Effector memory CD8-positive, alpha-beta T cell (primary cell): Measurements from ENCODE around the gene VEGFB.

Experiments used
- ATAC-seq: fragments of 150-1000 bp; cut with Tn5 transposase; replicated peaks from 2 replicates; pipeline ENCODE4 v1.10.0; 2021; ENCODE audit warnings: mild to moderate bottlenecking, moderate library complexity
- DNase-seq, 3 experiments: peaks; one replicate each; pipeline ENCODE4 v3.0.0; 2021
- H3K27ac Mint-ChIP-seq, 2 donors: one replicate each; pipeline ENCODE4 v1.8.0; 2022; ENCODE audit warnings: mild to moderate bottlenecking in 2 of 2, mixed read lengths in 2 of 2, moderate library complexity in 2 of 2
- H3K27me3 Mint-ChIP-seq, 2 donors: one replicate each; pipeline ENCODE4 v1.8.0; 2022; ENCODE audit warnings: mixed read lengths in 2 of 2
- H3K36me3 Mint-ChIP-seq: one replicate; pipeline ENCODE4 v1.8.0; 2022; ENCODE audit warnings: mild to moderate bottlenecking, moderate library complexity, mixed read lengths; ENCODE audit not compliant: insufficient read depth
- H3K4me1 Mint-ChIP-seq, 2 donors: one replicate each; pipeline ENCODE4 v1.8.0; 2022; ENCODE audit warnings: low read depth in 2 of 2, mixed read lengths in 2 of 2
- H3K4me3 Mint-ChIP-seq, 2 donors: one replicate each; pipeline ENCODE4 v1.8.0; 2022; ENCODE audit warnings: mild to moderate bottlenecking in 2 of 2, mixed read lengths in 2 of 2, moderate library complexity in 2 of 2
- H3K9me3 Mint-ChIP-seq, 2 donors: one replicate each; pipeline ENCODE4 v1.8.0; 2022; ENCODE audit warnings: mixed read lengths in 2 of 2

Gene VEGFB

GRCh38 chr11:64258356-64258755 lies 24.0 kb downstream of the VEGFB start:
- Mint-ChIP-seq H3K27me3 (no peaks in the 10 kb centered on the region), H3K4me3 (no peak overlapping the region), H3K4me1 (peaks cover 11 to 17% of the 10 kb centered on the region in 2 donors), H3K36me3 (peaks cover 20% of the 10 kb centered on the region), H3K9me3 (no peaks in the 10 kb centered on the region), H3K27ac (no peak overlapping the region)
- DNase-seq (no peak), ATAC-seq (no peak)

GRCh38 chr11:64258946-64259532 lies 24.7 kb downstream of the VEGFB start:
- ATAC-seq (peak; percentile 10), DNase-seq (no peak)
- H3K4me3 Mint-ChIP-seq = no peak overlapping the region
- H3K27me3 Mint-ChIP-seq = no peaks in the 10 kb centered on the region
- H3K9me3 Mint-ChIP-seq = no peaks in the 10 kb centered on the region
- peaks cover 11 to 13% of the 10 kb centered on the region in 2 donors for H3K4me1 Mint-ChIP-seq
- peaks cover 22% of the 10 kb centered on the region for H3K36me3 Mint-ChIP-seq
- peak overlapping the region in 1 of 2 donors; percentile 59 for H3K27ac Mint-ChIP-seq

- Mint-ChIP-seq H3K4me1 (peaks cover 11 to 12% of the 10 kb centered on the region in 2 donors), H3K27ac (peak overlapping the region in 1 of 2 donors; percentile 59), H3K4me3 (no peak overlapping the region), H3K36me3 (peaks cover 21% of the 10 kb centered on the region), H3K27me3 (no peaks in the 10 kb centered on the region), H3K9me3 (no peaks in the 10 kb centered on the region)
- DNase-seq = no peak
- peak; percentile 27 for ATAC-seq
Measured at GRCh38 chr11:64259533-64260067, 25.2 kb downstream of the VEGFB start.

DNA sequence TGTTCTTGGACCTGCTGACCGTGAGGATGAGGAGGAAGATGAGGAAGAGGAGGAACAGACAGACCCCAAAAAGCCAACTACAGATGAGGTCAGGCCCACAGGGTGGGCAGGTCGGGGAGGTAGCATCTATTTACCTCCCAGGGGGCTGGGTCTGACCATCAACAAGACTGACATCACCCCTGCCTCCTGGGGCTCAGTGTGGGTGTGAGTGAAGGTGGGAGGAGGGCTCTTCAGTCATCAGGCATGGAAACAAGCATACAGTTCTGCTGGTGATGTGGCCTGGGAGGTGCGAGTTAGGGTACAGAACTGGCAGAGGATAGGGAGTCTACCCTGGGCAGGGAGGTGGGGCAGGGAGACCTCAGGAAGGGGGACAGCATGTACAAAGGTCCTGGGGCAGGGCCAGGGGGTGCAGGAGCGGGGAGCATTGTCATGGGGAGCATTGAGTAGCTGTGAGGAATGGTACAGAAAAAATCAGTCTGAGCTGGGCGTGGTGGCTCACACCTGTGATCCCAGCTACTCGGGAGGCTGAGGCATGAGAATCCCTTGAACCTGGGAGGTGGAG lies 25.8 kb downstream of the VEGFB start:
- peaks cover 11 to 12% of the 10 kb centered on the region in 2 donors for H3K4me1 Mint-ChIP-seq
- DNase-seq (no peak), ATAC-seq (no peak)
- H3K9me3 Mint-ChIP-seq = no peaks in the 10 kb centered on the region
- H3K4me3 Mint-ChIP-seq = no peak overlapping the region
- peaks cover 17% of the 10 kb centered on the region for H3K36me3 Mint-ChIP-seq
- no peaks in the 10 kb centered on the region for H3K27me3 Mint-ChIP-seq
- H3K27ac Mint-ChIP-seq = peak overlapping the region in 1 of 2 donors; percentile 59

GRCh38 chr11:64261556-64262080 lies 27.2 kb downstream of the VEGFB start:
- no peak for DNase-seq
- peaks cover 11 to 12% of the 10 kb centered on the region in 2 donors for H3K4me1 Mint-ChIP-seq
- H3K27me3 Mint-ChIP-seq = no peaks in the 10 kb centered on the region
- H3K36me3 Mint-ChIP-seq = peaks cover 17% of the 10 kb centered on the region
- H3K9me3 Mint-ChIP-seq = no peaks in the 10 kb centered on the region
- ATAC-seq = no peak
- H3K27ac Mint-ChIP-seq = no peak overlapping the region
- H3K4me3 Mint-ChIP-seq = no peak overlapping the region

GRCh38 chr11:64262271-64263002 lies 28.1 kb downstream of the VEGFB start:
- peaks cover 11 to 12% of the 10 kb centered on the region in 2 donors for H3K4me1 Mint-ChIP-seq
- peaks cover 16% of the 10 kb centered on the region for H3K36me3 Mint-ChIP-seq
- H3K4me3 Mint-ChIP-seq = no peak overlapping the region
- H3K9me3 Mint-ChIP-seq = no peaks in the 10 kb centered on the region
- no peak for ATAC-seq
- no peaks in the 10 kb centered on the region for H3K27me3 Mint-ChIP-seq
- H3K27ac Mint-ChIP-seq = no peak overlapping the region
- DNase-seq = no peak

- no peak for DNase-seq
- Mint-ChIP-seq H3K27ac (no peak overlapping the region), H3K4me3 (no peak overlapping the region), H3K36me3 (peaks cover 11% of the 10 kb centered on the region), H3K4me1 (peaks cover 15 to 17% of the 10 kb centered on the region in 2 donors), H3K27me3 (no peaks in the 10 kb centered on the region), H3K9me3 (no peaks in the 10 kb centered on the region)
- no peak for ATAC-seq
Measured at GRCh38 chr11:64263021-64263946, 28.9 kb downstream of the VEGFB start.

GRCh38 chr11:64263947-64264317 lies 29.5 kb downstream of the VEGFB start:
- no peaks in the 10 kb centered on the region for H3K27me3 Mint-ChIP-seq
- H3K36me3 Mint-ChIP-seq = peaks cover 11% of the 10 kb centered on the region
- peaks cover 22% of the 10 kb centered on the region in 2 donors for H3K4me1 Mint-ChIP-seq
- H3K27ac Mint-ChIP-seq = no peak overlapping the region
- no peak for ATAC-seq
- no peak overlapping the region for H3K4me3 Mint-ChIP-seq
- DNase-seq = no peak
- H3K9me3 Mint-ChIP-seq = no peaks in the 10 kb centered on the region

GRCh38 chr11:64264371-64264852 lies 30.0 kb downstream of the VEGFB start:
- H3K9me3 Mint-ChIP-seq = no peaks in the 10 kb centered on the region
- peaks cover 13% of the 10 kb centered on the region for H3K36me3 Mint-ChIP-seq
- ATAC-seq = no peak
- H3K4me3 Mint-ChIP-seq = no peak overlapping the region
- no peaks in the 10 kb centered on the region for H3K27me3 Mint-ChIP-seq
- peaks cover 22 to 23% of the 10 kb centered on the region in 2 donors for H3K4me1 Mint-ChIP-seq
- DNase-seq = no peak
- no peak overlapping the region for H3K27ac Mint-ChIP-seq

DNA sequence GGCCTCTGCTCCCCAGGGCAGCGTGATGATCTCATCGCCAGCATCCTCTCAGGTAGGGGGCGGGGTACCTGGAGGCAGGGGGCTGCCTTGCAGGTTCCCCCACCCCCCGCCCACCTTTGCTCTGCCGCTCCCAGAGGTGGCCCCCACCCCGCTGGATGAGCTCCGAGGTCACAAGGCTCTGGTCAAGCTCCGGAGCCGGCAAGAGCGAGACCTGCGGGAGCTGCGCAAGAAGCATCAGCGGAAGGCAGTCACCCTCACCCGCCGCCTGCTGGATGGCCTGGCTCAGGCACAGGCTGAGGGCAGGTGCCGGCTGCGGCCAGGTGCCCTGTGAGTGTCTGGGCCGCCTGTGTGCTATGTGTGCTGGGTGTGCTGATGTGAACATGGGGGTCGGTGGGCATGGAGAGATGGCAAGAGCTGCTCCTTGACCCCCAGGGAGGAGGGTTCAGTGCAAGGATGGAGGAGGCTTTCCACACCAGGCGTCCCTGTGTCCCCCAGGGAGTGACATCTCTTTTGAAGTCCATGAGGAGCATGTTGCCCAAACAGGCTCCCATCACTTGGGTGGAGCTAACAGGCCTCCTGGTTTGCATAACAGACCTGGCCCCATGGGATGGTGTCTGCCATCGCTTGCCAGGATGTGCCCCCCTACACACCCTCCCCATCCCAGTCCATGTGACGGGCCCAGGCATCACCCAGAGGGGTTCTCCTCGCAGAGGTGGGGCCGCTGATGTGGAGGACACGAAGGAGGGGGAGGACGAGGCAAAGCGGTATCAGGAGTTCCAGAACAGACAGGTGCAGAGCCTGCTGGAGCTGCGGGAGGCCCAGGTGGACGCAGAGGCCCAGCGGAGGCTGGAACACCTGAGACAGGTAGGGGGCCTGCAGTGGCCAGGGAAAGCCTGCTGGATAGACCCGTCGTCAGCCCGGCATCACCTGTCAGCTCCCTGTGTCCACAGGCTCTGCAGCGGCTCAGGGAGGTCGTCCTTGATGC lies 31.1 kb downstream of the VEGFB start:
- no peak overlapping the region for H3K4me3 Mint-ChIP-seq
- no peak overlapping the region for H3K27ac Mint-ChIP-seq
- H3K9me3 Mint-ChIP-seq = no peaks in the 10 kb centered on the region

DNA sequence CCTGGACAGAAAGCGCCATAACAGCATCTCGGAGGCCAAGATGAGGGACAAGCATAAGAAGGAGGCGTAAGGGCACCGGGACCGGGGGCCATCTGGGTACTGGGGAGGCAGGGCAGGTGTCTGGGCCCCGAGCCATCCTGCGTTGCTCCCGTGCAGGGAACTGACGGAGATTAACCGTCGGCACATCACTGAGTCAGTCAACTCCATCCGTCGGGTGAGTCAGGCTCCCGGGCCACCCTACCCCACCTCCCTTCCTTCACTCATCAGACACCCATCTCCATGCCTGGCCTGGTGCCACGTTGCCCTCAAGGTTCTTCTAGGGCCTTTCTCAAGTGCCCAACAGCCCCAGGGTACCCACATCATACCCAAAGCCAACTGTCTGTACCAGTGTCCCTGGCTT lies 32.0 kb downstream of the VEGFB start:
- H3K27me3 Mint-ChIP-seq = no peaks in the 10 kb centered on the region
- H3K36me3 Mint-ChIP-seq = peaks cover 29% of the 10 kb centered on the region
- no peaks in the 10 kb centered on the region for H3K9me3 Mint-ChIP-seq
- no peak for ATAC-seq
- H3K4me3 Mint-ChIP-seq = no peak overlapping the region
- DNase-seq = no peak
- peak overlapping the region in 1 of 2 donors; percentile 17 for H3K27ac Mint-ChIP-seq
- peaks cover 18 to 20% of the 10 kb centered on the region in 2 donors for H3K4me1 Mint-ChIP-seq

More for the DNA sequence above, 31.1 kb downstream of the VEGFB start:
- no peak for ATAC-seq
- H3K4me1 Mint-ChIP-seq = peaks cover 18 to 20% of the 10 kb centered on the region in 2 donors
- no peak for DNase-seq
- H3K27me3 Mint-ChIP-seq = no peaks in the 10 kb centered on the region
- H3K36me3 Mint-ChIP-seq = peaks cover 21% of the 10 kb centered on the region
